Endothelial cell (in vitro differentiated cells): ENCODE results near the gene KCTD20. TPM values are rescaled to one million over a fixed set of nuclear protein-coding genes. Genes with fewer than 3 reads are reported as not detected.

Source experiments
- DNase-seq: peaks from one replicate; pipeline ENCODE4 v3.0.0; 2021; ENCODE audit warnings: low spot score
- H3K27ac Mint-ChIP-seq: one replicate; pipeline ENCODE4 v1.8.0; 2021; ENCODE audit warnings: mixed read lengths, inconsistent platforms; ENCODE audit not compliant: unreplicated experiment
- H3K27me3 Mint-ChIP-seq: one replicate; pipeline ENCODE4 v1.8.0; 2021; ENCODE audit warnings: mild to moderate bottlenecking, moderate library complexity, mixed read lengths, inconsistent platforms; ENCODE audit not compliant: unreplicated experiment
- H3K36me3 Mint-ChIP-seq: one replicate; pipeline ENCODE4 v1.8.0; 2021; ENCODE audit warnings: mild to moderate bottlenecking, low read depth, mixed read lengths, inconsistent platforms; ENCODE audit not compliant: unreplicated experiment
- H3K4me1 Mint-ChIP-seq: one replicate; pipeline ENCODE4 v1.8.0; 2021; ENCODE audit warnings: mild to moderate bottlenecking, mixed read lengths, inconsistent platforms; ENCODE audit not compliant: unreplicated experiment
- H3K4me3 Mint-ChIP-seq: one replicate; pipeline ENCODE4 v1.8.0; 2021; ENCODE audit warnings: mild to moderate bottlenecking, mixed read lengths, inconsistent platforms; ENCODE audit not compliant: unreplicated experiment
- H3K9me3 Mint-ChIP-seq: one replicate; pipeline ENCODE4 v1.8.0; 2021; ENCODE audit warnings: mixed read lengths, inconsistent platforms; ENCODE audit not compliant: unreplicated experiment
- total RNA-seq: library from RNA; stranded (reverse); fragmentation: NEBNext Ultra II Directional; extraction: Animal tissue kit (Norgen Biotek cat#: 25700); gene quantifications from one replicate; pipeline ENCODE4 v1.2.1, GENCODE V29; 2021; ENCODE audit not compliant: unreplicated experiment
- TF ChIP-seq, protein P1 (sequence below): fragments of 200-600 bp; sonication (generic); IDR thresholded peaks from one replicate; pipeline ENCODE4 v1.5.0; 2021; ENCODE audit warnings: antibody characterized with exemption; ENCODE audit not compliant: unreplicated experiment

The KCTD20 gene
- total RNA-seq, 1 donor from 2014 or later: 43.0 TPM

GRCh38 chr6:36506611-36507010 lies 63.8 kb downstream of the KCTD20 start:
- Mint-ChIP-seq H3K4me3 (no peak overlapping the region), H3K4me1 (peaks cover 9% of the 10 kb centered on the region), H3K9me3 (no peaks in the 10 kb centered on the region), H3K27me3 (no peaks in the 10 kb centered on the region), H3K36me3 (peaks cover 47% of the 10 kb centered on the region), H3K27ac (no peak overlapping the region)
- no peak for DNase-seq
- TF ChIP-seq, protein P1, sequence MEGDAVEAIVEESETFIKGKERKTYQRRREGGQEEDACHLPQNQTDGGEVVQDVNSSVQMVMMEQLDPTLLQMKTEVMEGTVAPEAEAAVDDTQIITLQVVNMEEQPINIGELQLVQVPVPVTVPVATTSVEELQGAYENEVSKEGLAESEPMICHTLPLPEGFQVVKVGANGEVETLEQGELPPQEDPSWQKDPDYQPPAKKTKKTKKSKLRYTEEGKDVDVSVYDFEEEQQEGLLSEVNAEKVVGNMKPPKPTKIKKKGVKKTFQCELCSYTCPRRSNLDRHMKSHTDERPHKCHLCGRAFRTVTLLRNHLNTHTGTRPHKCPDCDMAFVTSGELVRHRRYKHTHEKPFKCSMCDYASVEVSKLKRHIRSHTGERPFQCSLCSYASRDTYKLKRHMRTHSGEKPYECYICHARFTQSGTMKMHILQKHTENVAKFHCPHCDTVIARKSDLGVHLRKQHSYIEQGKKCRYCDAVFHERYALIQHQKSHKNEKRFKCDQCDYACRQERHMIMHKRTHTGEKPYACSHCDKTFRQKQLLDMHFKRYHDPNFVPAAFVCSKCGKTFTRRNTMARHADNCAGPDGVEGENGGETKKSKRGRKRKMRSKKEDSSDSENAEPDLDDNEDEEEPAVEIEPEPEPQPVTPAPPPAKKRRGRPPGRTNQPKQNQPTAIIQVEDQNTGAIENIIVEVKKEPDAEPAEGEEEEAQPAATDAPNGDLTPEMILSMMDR: no peak

- no peak overlapping the region for H3K4me3 Mint-ChIP-seq
These were observed 65.7 kb downstream of the KCTD20 start for GRCh38 chr6:36508532-36508931.

DNA sequence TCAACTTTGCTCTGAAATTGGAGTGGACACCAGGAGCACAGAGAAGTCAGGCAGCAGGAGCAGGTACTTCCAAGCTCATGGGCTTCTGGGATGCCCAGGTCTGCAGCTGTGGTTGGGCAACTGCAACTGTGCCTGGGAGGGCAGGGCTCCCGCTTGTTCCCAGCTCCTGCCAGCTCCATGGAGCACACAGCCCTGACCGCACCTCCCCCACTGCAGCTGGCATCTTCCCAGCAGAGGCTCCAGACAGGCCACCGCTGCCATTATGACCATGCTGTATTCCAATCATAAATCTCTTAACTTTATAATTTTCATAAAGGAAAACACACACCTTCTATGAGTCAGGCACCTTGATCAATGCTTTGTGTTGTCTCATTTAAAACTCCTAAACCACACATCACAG lies 67.6 kb downstream of the KCTD20 start:
- Mint-ChIP-seq H3K4me3 (peak overlapping the region; percentile 37), H3K36me3 (peaks cover 55% of the 10 kb centered on the region), H3K4me1 (peaks cover 9% of the 10 kb centered on the region), H3K27me3 (no peaks in the 10 kb centered on the region), H3K27ac (no peak overlapping the region), H3K9me3 (no peaks in the 10 kb centered on the region)
- no peak for DNase-seq
- TF ChIP-seq, protein P1: no peak

More at GRCh38 chr6:36508532-36508931, 65.7 kb downstream of the KCTD20 start:
- H3K27ac Mint-ChIP-seq: no peak overlapping the region
- H3K9me3 Mint-ChIP-seq: no peaks in the 10 kb centered on the region
- peaks cover 50% of the 10 kb centered on the region for H3K36me3 Mint-ChIP-seq
- no peaks in the 10 kb centered on the region for H3K27me3 Mint-ChIP-seq
- peaks cover 9% of the 10 kb centered on the region for H3K4me1 Mint-ChIP-seq
- TF ChIP-seq, protein P1: no peak
- no peak for DNase-seq

GRCh38 chr6:36514554-36515456 lies 72.0 kb downstream of the KCTD20 start:
- H3K4me1 Mint-ChIP-seq: no peaks in the 10 kb centered on the region
- DNase-seq: no peak
- H3K36me3 Mint-ChIP-seq: peaks cover 35% of the 10 kb centered on the region
- no peak overlapping the region for H3K27ac Mint-ChIP-seq
- no peaks in the 10 kb centered on the region for H3K9me3 Mint-ChIP-seq
- TF ChIP-seq, protein P1: no peak
- no peaks in the 10 kb centered on the region for H3K27me3 Mint-ChIP-seq
- no peak overlapping the region for H3K4me3 Mint-ChIP-seq

GRCh38 chr6:36515844-36516243 lies 73.0 kb downstream of the KCTD20 start:
- no peaks in the 10 kb centered on the region for H3K9me3 Mint-ChIP-seq
- H3K4me1 Mint-ChIP-seq: peaks cover 2% of the 10 kb centered on the region
- peaks cover 31% of the 10 kb centered on the region for H3K36me3 Mint-ChIP-seq
- TF ChIP-seq, protein P1: no peak
- no peaks in the 10 kb centered on the region for H3K27me3 Mint-ChIP-seq
- no peak overlapping the region for H3K27ac Mint-ChIP-seq
- H3K4me3 Mint-ChIP-seq: peak overlapping the region; percentile 31
- no peak for DNase-seq
